Karpas-422 (cell line): ENCODE data around the gene CYP2D6. TPM values are rescaled to one million over a fixed set of nuclear protein-coding genes. Genes with fewer than 3 reads are reported as not detected.
"Not testable (repeated sequence)": the region's sequence is repeated elsewhere in the genome, so short reads cannot be mapped to it uniquely, and the experiment has no call there.

Source experiments
- DNase-seq: peaks from one replicate; pipeline ENCODE4 v3.0.0-alpha.2; 2015
- H2AFZ ChIP-seq: fragments of 200-600 bp; sonication (generic); 2 replicates; pipeline ENCODE4 v1.6.1; 2014; ENCODE audit warnings: antibody characterized with exemption, low read length, mixed read lengths
- H3K27ac ChIP-seq: fragments of 200-600 bp; sonication (generic); 2 replicates; pipeline ENCODE4 v1.5.1; 2014; ENCODE audit warnings: mild to moderate bottlenecking, low read length, moderate library complexity
- H3K27me3 ChIP-seq: fragments of 200-600 bp; sonication (generic); 2 replicates; pipeline ENCODE4 v1.6.1; 2014; ENCODE audit warnings: low read length, mixed read lengths
- H3K36me3 ChIP-seq: fragments of 200-600 bp; sonication (generic); 2 replicates; pipeline ENCODE4 v1.6.1; 2014; ENCODE audit warnings: low read length, mixed read lengths; ENCODE audit not compliant: insufficient read depth
- H3K4me1 ChIP-seq: fragments of 200-600 bp; sonication (generic); 2 replicates; pipeline ENCODE4 v1.6.1; 2014; ENCODE audit warnings: mild to moderate bottlenecking, low read length, mixed read lengths
- H3K4me2 ChIP-seq: fragments of 200-600 bp; sonication (generic); 2 replicates; pipeline ENCODE4 v1.6.1; 2014; ENCODE audit warnings: low read length, low read depth, mild to moderate bottlenecking; ENCODE audit not compliant: poor library complexity, severe bottlenecking
- H3K4me3 ChIP-seq: fragments of 200-600 bp; sonication (generic); 2 replicates; pipeline ENCODE4 v1.5.1; 2014; ENCODE audit warnings: mild to moderate bottlenecking, antibody characterized with exemption, low read length, mixed read lengths
- H3K79me2 ChIP-seq: fragments of 200-600 bp; sonication (generic); 2 replicates; pipeline ENCODE4 v1.6.1; 2014; ENCODE audit warnings: mild to moderate bottlenecking, low read length, mixed read lengths
- H3K9ac ChIP-seq: fragments of 200-600 bp; sonication (generic); 2 replicates; pipeline ENCODE4 v1.6.0; 2014; ENCODE audit warnings: low read length
- H3K9me2 ChIP-seq: fragments of 200-600 bp; sonication (generic), shearing (Covaris generic); replicated peaks from 2 replicates; pipeline ENCODE4 v1.6.0; 2014; ENCODE audit warnings: mild to moderate bottlenecking, low read length, moderate library complexity; ENCODE audit not compliant: insufficient read depth
- H3K9me3 ChIP-seq: fragments of 300-700, 200-600 bp; sonication (generic); 2 replicates; pipeline ENCODE4 v1.6.1; 2014; ENCODE audit warnings: low read length, mixed read lengths
- H4K20me1 ChIP-seq: fragments of 200-600 bp; sonication (generic); 2 replicates; pipeline ENCODE4 v1.6.1; 2014; ENCODE audit warnings: mild to moderate bottlenecking, antibody characterized with exemption, low read length, low read depth; ENCODE audit not compliant: insufficient read depth
- total RNA-seq: library from RNA; depleted of rRNA; stranded (reverse); fragments of >200 nt; shearing (Covaris generic); gene quantifications from 2 replicates; pipeline ENCODE4 v1.2.3, GENCODE V29; 2014; ENCODE audit warnings: low replicate concordance

CYP2D6 gene
- total RNA-seq, 1 experiment from 2014 or later: 2.9 TPM

- Histone ChIP-seq H3K36me3 (peaks cover 4% of the 10 kb centered on the region; the same call in 1 of the 2 replicates), H3K9me3 (no peaks in the 10 kb centered on the region), H4K20me1 (no peaks in the 10 kb centered on the region), H3K27me3 (no peaks in the 10 kb centered on the region), H2AFZ (no peak overlapping the region), H3K79me2 (no peaks in the 10 kb centered on the region), H3K9ac (no peak overlapping the region), H3K27ac (no peak overlapping the region), H3K4me1 (no peaks in the 10 kb centered on the region), H3K4me3 (no peak overlapping the region), H3K4me2 (no peak overlapping the region), H3K9me2 (no peaks in the 10 kb centered on the region)
- no peak for DNase-seq
These were observed 24.5 kb upstream of the CYP2D6 start for GRCh38 chr22:42155053-42155543.

- no peaks in the 10 kb centered on the region for H3K79me2 ChIP-seq
- peaks cover 4% of the 10 kb centered on the region; the same call in 1 of the 2 replicates for H3K36me3 ChIP-seq
- H3K27me3 ChIP-seq: no peaks in the 10 kb centered on the region
- no peaks in the 10 kb centered on the region for H3K9me3 ChIP-seq
- H3K9ac ChIP-seq: no peak overlapping the region
- H3K9me2 ChIP-seq: no peaks in the 10 kb centered on the region
- no peaks in the 10 kb centered on the region for H3K4me1 ChIP-seq
- no peak overlapping the region for H3K27ac ChIP-seq
- H3K4me2 ChIP-seq: no peak overlapping the region
- DNase-seq: no peak
- no peak overlapping the region for H2AFZ ChIP-seq
- H3K4me3 ChIP-seq: no peak overlapping the region
- H4K20me1 ChIP-seq: no peaks in the 10 kb centered on the region
These were observed 23.9 kb upstream of the CYP2D6 start for GRCh38 chr22:42154293-42155052.

- Histone ChIP-seq H4K20me1 (no peaks in the 10 kb centered on the region), H3K9me2 (no peaks in the 10 kb centered on the region), H3K4me2 (no peak overlapping the region), H2AFZ (no peak overlapping the region), H3K27ac (no peak overlapping the region), H3K79me2 (no peaks in the 10 kb centered on the region), H3K9ac (no peak overlapping the region), H3K36me3 (0 out of 2 replicates have a peak, but pooled peaks cover 4% of the 10 kb centered on the region), H3K4me1 (no peaks in the 10 kb centered on the region), H3K4me3 (no peak overlapping the region), H3K27me3 (no peaks in the 10 kb centered on the region), H3K9me3 (no peaks in the 10 kb centered on the region)
- no peak for DNase-seq
These were observed 22.2 kb upstream of the CYP2D6 start for GRCh38 chr22:42152661-42153270.

- Histone ChIP-seq H2AFZ (no peak overlapping the region), H3K9ac (no peak overlapping the region), H3K9me3 (no peaks in the 10 kb centered on the region), H4K20me1 (no peaks in the 10 kb centered on the region), H3K4me1 (no peaks in the 10 kb centered on the region), H3K27me3 (no peaks in the 10 kb centered on the region), H3K27ac (no peak overlapping the region), H3K4me2 (no peak overlapping the region), H3K36me3 (0 out of 2 replicates have a peak, but pooled peaks cover 4% of the 10 kb centered on the region), H3K4me3 (no peak overlapping the region), H3K9me2 (no peaks in the 10 kb centered on the region), H3K79me2 (no peaks in the 10 kb centered on the region)
- DNase-seq: no peak
These were observed 21.5 kb upstream of the CYP2D6 start for GRCh38 chr22:42151924-42152635.

GRCh38 chr22:42150727-42151590, 20.3 kb upstream of the CYP2D6 start:
- Histone ChIP-seq H3K9ac (no peak overlapping the region), H3K4me3 (no peak overlapping the region), H4K20me1 (no peaks in the 10 kb centered on the region), H3K4me1 (no peaks in the 10 kb centered on the region), H3K36me3 (no peaks in the 10 kb centered on the region), H3K79me2 (no peaks in the 10 kb centered on the region), H3K9me2 (no peaks in the 10 kb centered on the region), H3K27me3 (no peaks in the 10 kb centered on the region), H3K27ac (no peak overlapping the region), H2AFZ (no peak overlapping the region), H3K4me2 (no peak overlapping the region), H3K9me3 (no peaks in the 10 kb centered on the region)
- no peak for DNase-seq

- H3K4me3 ChIP-seq, H3K9me2 ChIP-seq, H4K20me1 ChIP-seq, H3K27ac ChIP-seq, H2AFZ ChIP-seq, DNase-seq, H3K27me3 ChIP-seq, H3K4me1 ChIP-seq, H3K79me2 ChIP-seq, H3K4me2 ChIP-seq, H3K36me3 ChIP-seq, H3K9me3 ChIP-seq, H3K9ac ChIP-seq: not testable (repeated sequence)
These were observed 19.2 kb upstream of the CYP2D6 start for GRCh38 chr22:42149798-42150197.

GRCh38 chr22:42145175-42145574, 14.6 kb upstream of the CYP2D6 start:
- no peaks in the 10 kb centered on the region; the same call in 1 of the 2 replicates for H3K36me3 ChIP-seq
- no peak overlapping the region for H3K27ac ChIP-seq
- no peak overlapping the region for H3K4me3 ChIP-seq

More at GRCh38 chr22:42145175-42145574, 14.6 kb upstream of the CYP2D6 start:
- Histone ChIP-seq H3K9me3 (no peaks in the 10 kb centered on the region), H3K27me3 (no peaks in the 10 kb centered on the region), H3K9ac (no peak overlapping the region), H2AFZ (no peak overlapping the region), H4K20me1 (no peaks in the 10 kb centered on the region), H3K9me2 (no peaks in the 10 kb centered on the region), H3K4me2 (no peak overlapping the region), H3K4me1 (no peaks in the 10 kb centered on the region), H3K79me2 (no peaks in the 10 kb centered on the region)
- DNase-seq: no peak
